Urothelium cell line (cell line): Measurements from ENCODE around the gene PRUNE2.
"Not testable (repeated sequence)": the region's sequence is repeated elsewhere in the genome, so short reads cannot be mapped to it uniquely, and the experiment has no call there.

Experiments used
- DNase-seq: peaks from one replicate; pipeline ENCODE4 v3.0.0; 2011; ENCODE audit warnings: low spot score, mixed read lengths
- FAIRE-seq: peaks from 2 replicates; lab custom pipeline; 2011; peaks lifted over from hg19 to GRCh38; lab: Jason Lieb, UNC

Gene PRUNE2

GRCh38 chr9:76799473-76799872, 106.4 kb downstream of the PRUNE2 start:
- DNase-seq (no peak), FAIRE-seq (no peak)

- DNase-seq, result no peak
- FAIRE-seq, result no peak
These were observed 107.4 kb downstream of the PRUNE2 start for GRCh38 chr9:76798527-76798926.

GRCh38 chr9:76796296-76796695, 109.6 kb downstream of the PRUNE2 start:
- FAIRE-seq, result no peak
- no peak for DNase-seq

GRCh38 chr9:76793784-76794431, 112.0 kb downstream of the PRUNE2 start:
- no peak for FAIRE-seq

DNA sequence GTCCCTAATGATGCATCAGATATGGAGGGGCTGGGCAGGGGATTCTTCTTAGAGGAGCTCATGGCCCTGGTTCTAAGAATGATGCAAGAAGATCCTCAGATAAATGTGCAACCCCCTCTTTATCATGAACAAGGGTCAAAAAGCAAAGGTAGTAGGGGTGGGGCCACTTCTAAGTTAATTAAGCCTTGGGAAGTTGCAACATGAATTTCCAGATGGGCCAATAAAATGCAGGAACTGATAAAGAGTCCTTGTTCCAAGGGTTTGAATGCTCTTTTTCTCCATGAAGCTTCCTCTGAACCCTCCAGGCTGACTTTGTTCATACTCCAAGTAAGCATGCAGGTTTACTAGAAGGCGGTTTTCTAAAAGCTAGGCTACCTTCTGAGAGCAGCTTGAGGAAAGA, 116.1 kb downstream of the PRUNE2 start:
- no peak for DNase-seq
- no peak for FAIRE-seq

More at GRCh38 chr9:76793784-76794431, 112.0 kb downstream of the PRUNE2 start:
- DNase-seq, result no peak

DNA sequence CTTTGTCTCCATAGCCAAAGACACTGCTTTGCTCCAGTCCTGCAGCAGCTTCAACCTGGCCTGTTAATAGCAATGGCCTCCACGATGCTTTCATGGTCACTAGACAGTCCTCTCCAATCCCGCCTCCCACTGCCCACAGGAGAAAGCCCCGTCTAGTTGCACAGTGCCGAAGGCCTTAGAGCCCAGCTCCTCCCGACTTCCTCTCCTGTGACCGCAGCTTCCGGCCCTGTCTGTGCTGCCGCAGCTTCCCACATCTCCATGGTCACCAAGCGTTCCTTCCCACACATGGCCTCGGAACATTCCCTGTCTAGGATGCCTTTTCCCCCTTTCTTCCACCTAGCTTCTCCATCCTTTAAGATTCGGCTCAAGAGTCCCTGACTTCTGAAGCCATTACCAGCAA, 118.2 kb downstream of the PRUNE2 start:
- no peak for DNase-seq
- FAIRE-seq, result no peak

DNA sequence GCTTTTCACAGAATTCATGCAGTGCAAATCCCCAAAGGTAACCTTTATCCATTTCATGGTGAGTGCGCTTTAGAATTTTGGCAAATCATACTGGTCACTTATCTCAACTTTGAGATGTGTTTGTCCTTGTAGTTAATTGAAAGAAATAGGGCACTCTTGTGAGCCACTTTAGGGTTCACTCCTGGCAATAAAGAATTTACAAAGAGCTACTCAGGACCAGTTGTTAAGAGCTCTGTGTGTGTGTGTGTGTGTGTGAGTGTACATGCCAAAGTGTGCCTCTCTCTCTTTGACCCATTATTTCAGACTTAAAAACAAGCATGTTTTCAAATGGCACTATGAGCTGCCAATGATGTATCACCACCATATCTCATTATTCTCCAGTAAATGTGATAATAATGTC, 120.4 kb downstream of the PRUNE2 start:
- DNase-seq, result no peak
- FAIRE-seq, result no peak

DNA sequence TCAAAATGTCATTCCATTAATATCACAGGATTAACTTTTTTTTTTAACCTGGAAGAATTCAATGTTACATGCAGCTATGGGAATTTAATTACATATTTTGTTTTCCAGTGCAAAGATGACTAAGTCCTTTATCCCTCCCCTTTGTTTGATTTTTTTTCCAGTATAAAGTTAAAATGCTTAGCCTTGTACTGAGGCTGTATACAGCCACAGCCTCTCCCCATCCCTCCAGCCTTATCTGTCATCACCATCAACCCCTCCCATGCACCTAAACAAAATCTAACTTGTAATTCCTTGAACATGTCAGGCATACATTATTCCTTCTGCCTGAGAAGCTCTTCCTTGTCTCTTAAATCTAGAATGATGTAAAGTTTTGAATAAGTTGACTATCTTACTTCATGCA, 121.0 kb downstream of the PRUNE2 start:
- FAIRE-seq (no peak), DNase-seq (no peak)

- no peak for FAIRE-seq
These were observed 133.0 kb downstream of the PRUNE2 start for GRCh38 chr9:76772686-76773445.

DNA sequence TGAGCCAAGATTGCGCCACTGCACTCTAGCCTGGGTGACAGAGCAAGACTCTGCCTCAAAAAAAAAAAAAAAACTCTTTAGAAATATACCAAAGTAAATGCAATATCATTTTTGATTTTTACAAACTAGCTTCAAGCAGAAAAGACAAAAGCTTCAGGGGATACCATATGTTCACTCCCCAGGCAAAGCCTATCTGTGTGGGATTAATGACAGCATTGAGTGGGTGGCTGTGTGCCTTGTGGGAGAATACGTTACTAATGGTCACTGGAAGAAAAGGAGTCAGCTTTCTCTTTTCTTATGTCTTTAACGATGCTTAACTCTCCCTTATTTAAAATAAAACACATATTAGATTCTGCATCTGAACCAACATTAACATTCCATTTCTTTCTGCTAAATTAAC, 139.8 kb downstream of the PRUNE2 start:
- no peak for DNase-seq
- no peak for FAIRE-seq

More at GRCh38 chr9:76772686-76773445, 133.0 kb downstream of the PRUNE2 start:
- no peak for DNase-seq

DNA sequence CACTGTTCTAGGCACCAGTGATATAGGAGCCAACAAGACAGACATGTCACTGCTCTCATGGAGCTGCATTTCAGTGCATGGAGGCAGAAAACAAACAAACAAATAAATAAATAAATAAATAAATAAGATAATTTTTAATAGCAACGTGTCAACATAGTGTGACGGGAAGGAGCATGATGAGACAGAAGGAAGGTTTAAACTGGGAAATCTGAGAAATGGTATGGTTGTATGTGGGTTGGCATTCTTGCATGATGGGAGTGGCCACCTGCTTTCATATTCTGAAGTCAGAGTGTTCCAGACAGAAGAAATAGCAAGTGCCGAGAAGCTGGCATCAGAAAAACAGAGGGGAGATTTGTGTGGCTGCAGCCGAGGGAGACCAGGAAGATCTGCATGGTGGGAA, 141.8 kb downstream of the PRUNE2 start, which contains the start of gene PCA3:
Gene PCA3, plus strand, starts transcription at position 301 of the 400 bp plus-strand sequence.
- DNase-seq (no peak), FAIRE-seq (no peak)

DNA sequence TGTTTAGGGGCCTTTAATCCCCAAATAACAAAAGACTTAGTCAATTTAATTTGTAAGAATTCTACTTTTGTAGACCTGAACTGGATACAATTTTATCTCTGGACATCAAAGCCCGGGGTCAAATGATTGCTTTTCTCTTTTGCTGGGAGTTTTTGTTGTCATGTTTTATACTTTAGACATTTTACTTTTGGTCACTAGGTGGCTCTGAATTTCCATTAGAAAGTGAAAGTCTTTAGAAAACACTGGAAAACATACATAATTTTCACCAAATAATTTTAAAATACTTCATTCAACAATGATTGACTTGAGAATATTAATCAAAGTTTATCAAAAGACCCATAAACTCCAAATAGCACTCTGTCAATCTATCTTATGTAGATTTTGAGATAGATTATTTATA, 144.5 kb downstream of the PRUNE2 start:
- no peak for DNase-seq
- no peak for FAIRE-seq

- no peak for DNase-seq
- FAIRE-seq, result no peak
These were observed 146.2 kb downstream of the PRUNE2 start for GRCh38 chr9:76759732-76760131.

DNA sequence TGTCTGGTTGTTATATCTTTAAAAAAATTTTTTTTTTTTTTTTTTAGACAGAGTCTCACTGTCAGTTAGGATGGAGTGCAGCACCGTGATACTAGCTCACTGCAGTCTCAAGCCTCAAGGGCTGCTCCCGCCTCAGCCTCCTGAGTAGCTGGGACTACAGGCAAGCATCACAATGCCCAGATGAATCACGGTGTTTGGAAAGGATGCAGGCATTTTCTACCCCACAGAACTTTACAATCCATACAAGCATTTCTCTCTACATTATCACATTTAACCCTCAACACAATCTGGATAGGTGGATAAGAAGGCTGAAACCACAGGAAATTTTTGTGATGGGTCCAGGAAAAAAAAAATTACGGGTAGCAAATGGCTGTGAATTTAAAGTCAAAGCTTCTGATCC, 147.4 kb downstream of the PRUNE2 start:
- DNase-seq, result no peak
- no peak for FAIRE-seq

DNA sequence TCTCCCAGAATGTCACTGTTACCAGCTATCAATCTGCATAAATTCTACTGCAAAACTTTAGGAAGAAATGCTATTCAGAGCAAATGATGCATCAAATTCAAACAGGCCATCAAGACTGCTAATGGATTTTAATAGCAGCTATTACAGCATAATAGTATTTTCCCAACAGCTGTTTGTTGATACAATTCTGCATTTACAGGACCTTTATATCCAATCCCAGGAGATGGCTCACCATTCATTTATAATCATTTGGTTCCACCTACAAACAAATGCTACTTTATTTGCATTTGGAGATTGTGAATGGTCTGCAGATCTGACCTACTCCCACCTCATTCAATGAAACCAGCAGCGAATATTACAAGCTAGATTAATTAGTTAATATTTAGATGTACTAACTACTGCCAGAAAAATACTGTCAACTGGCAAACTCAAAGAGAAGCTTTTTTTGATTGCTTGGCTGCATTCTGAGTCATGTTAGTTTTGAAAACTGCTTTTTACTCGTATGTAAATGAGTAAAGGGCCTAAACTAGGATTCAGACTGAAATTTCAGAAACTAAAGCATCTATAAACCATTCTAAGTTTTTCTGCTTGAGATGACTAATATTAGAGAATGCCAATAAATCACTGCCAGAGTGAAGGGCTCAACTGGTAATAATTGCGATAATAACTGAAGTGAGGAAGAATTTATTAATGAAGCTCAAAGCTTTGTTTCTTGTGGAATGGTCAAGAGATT, 148.8 kb downstream of the PRUNE2 start:
- no peak for FAIRE-seq
- DNase-seq, result no peak

DNA sequence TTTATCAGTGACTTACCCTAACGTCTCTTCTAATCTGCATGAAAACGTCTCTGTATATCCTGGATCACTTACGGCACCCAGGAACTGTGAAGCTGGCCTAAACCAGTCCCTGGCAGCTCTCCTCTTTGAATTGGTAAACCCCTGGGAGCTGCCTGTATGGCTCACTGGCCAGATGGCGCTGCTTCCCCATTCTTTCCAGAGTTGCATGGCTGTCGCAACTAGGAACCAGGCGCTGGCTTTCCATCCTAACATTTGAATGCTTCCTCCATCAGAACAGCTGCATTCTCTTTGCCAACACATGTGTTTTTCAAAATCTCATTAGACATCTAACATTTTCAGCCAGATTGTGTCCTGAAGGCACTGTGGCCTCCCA, 149.7 kb downstream of the PRUNE2 start:
- no peak for FAIRE-seq
- DNase-seq, result peak; percentile 19

GRCh38 chr9:76751001-76751400, 154.9 kb downstream of the PRUNE2 start:
- DNase-seq (no peak), FAIRE-seq (no peak)

GRCh38 chr9:76744336-76744735, 161.6 kb downstream of the PRUNE2 start:
- no peak for DNase-seq

GRCh38 chr9:76743931-76744330, 162.0 kb downstream of the PRUNE2 start:
- FAIRE-seq (no peak), DNase-seq (no peak)

More at GRCh38 chr9:76744336-76744735, 161.6 kb downstream of the PRUNE2 start:
- no peak for FAIRE-seq

- not testable (repeated sequence) for DNase-seq, FAIRE-seq
These were observed 163.0 kb downstream of the PRUNE2 start for GRCh38 chr9:76742890-76743289.

- FAIRE-seq (no peak), DNase-seq (no peak)
These were observed 164.4 kb downstream of the PRUNE2 start for GRCh38 chr9:76741524-76741923.

DNA sequence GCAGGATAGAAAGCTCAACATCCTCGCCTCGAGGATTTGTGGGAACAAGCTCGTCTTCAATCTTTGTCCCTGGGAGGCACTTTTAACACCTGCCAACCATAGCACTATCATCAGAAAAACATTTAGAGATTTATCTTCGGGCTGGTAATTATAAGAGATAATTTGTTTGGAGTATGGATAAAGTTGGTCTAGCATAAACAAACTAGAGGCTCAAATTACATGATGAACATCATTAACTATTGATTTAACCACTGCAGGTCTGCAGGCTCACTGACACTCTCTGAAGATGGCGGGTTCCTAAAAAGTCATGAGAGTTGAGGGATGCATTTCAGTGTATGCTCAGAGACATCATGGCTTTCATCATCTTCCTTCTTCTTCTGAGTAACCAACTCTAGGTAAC, 167.5 kb downstream of the PRUNE2 start:
- no peak for FAIRE-seq
- no peak for DNase-seq
